ENCODE results near the gene ARRDC3. TPM values are rescaled to one million over a fixed set of nuclear protein-coding genes. Genes with fewer than 3 reads are reported as not detected.
A peak's percentile ranks its signal among the peaks of the same experiment; 100 is the strongest.

ARRDC3 gene
- total and polyA plus RNA-seq, 2 of the 8 experiments (the other 6 are each of a cell fraction or from before 2014, with no cell fraction given): 2.9 to 5.7 TPM

GRCh38 chr5:91401175-91401574, 18.1 kb upstream of the ARRDC3 start:
- no peaks in the 10 kb centered on the region for H3K23me2 ChIP-seq (ENCODE audit: low read depth, low read length)
- H4K20me1 ChIP-seq (replicated peaks in 1 of 2; ENCODE audit: control insufficient read depth in 1 of 2, insufficient read depth in 2 of 2, low read length in 2 of 2): no peaks in the 10 kb centered on the region
- no peak overlapping the region for H2AK5ac ChIP-seq (ENCODE audit: low read depth, low read length)
- peaks cover 0 to 5% (median 3%) of the 10 kb centered on the region in 4 experiments; a peak in 2 of 7 replicates for H3K4me1 ChIP-seq (replicated peaks in 1 of 4; ENCODE audit: control insufficient read depth in 3 of 4, insufficient read depth in 4 of 4, low read length in 3 of 4)
- peak overlapping the region; percentile 15; the same call in 1 of the 2 replicates for H2BK20ac ChIP-seq (ENCODE audit: low read length)
- peak overlapping the region; percentile 35 for H4K91ac ChIP-seq (replicated peaks; ENCODE audit: insufficient read length, low read length)
- H3K23ac ChIP-seq (ENCODE audit: insufficient read length): no peak overlapping the region
- no peaks in the 10 kb centered on the region for H3K9me3 ChIP-seq (ENCODE audit: insufficient read depth in 2 of 2, low read depth in 1 of 2, low read length in 1 of 2)
- no peak overlapping the region; the same call in 1 of the 2 replicates for H2BK5ac ChIP-seq (ENCODE audit: low read depth, low read length)
- no peak for DNase-seq (ENCODE audit: low read depth in 1 of 2, low spot score in 2 of 2)
- no peak overlapping the region for H3K18ac ChIP-seq (ENCODE audit: extremely low read depth, low read length)
- no peak overlapping the region for H2BK12ac ChIP-seq (ENCODE audit: low read depth, low read length)
- H3K4ac ChIP-seq (replicated peaks; ENCODE audit: insufficient read length, low read depth, low read length): no peak overlapping the region
- H4K5ac ChIP-seq (ENCODE audit: insufficient read length, low read depth, low read length): no peak overlapping the region
- no peak overlapping the region for H3K56ac ChIP-seq (replicated peaks; ENCODE audit: insufficient read length, low read depth, low read length)
- H3K14ac ChIP-seq (ENCODE audit: insufficient read length): no peak overlapping the region
- WGBS, 2 experiments (ENCODE audit: extremely low coverage in 1 of 2, insufficient coverage in 1 of 2, insufficient read length in 1 of 2, insufficient replicate concordance in 2 of 2, low coverage in 1 of 2, low lambda C conversion rate in 2 of 2, missing lambda C conversion rate in 1 of 2): 75% methylated on average over 2 of the region's 2 CpGs; no CpG with 5 or more reads in 1 of the 2 experiments
- no peaks in the 10 kb centered on the region for H3K79me2 ChIP-seq (ENCODE audit: control insufficient read depth in 1 of 2, insufficient read depth in 2 of 2, low read length in 2 of 2)
- FAIRE-seq: no peak
- H4K8ac ChIP-seq (ENCODE audit: extremely low read depth, insufficient read depth, low read length): no peak overlapping the region
- H3K27me3 ChIP-seq (replicated peaks in 1 of 4; ENCODE audit: control insufficient read depth in 3 of 4, extremely low read depth in 1 of 4, insufficient read depth in 3 of 4, low read length in 3 of 4): no peaks in the 10 kb centered on the region
- ChIA-PET POLR2A (ENCODE audit: partially characterized antibody) (interaction anchor here (1.0 kb wide), 1 partner anchor 20 kb away, joined by 3 read pairs; no protein-coding TSS in a partner anchor), CTCF (ENCODE audit: partially characterized antibody) (interaction anchor here (1.6 to 2.3 kb wide), 2 partner anchors 16 to 157 kb away, joined by 4 to 6 read pairs; no protein-coding TSS in a partner anchor)
- H3K79me1 ChIP-seq (ENCODE audit: low read depth, low read length): no peaks in the 10 kb centered on the region
- no peak overlapping the region for H2BK15ac ChIP-seq (ENCODE audit: low read length)
- H3K9ac ChIP-seq (replicated peaks in 1 of 4; ENCODE audit: extremely low read depth in 1 of 4, low read depth in 3 of 4, low read length in 3 of 4): no peak overlapping the region
- no peak for TF ChIP-seq FOSL1 (IDR thresholded peaks at IDR 0.05; ENCODE audit: insufficient read depth, low read depth, low read length)
- no peak for TF ChIP-seq CTCF (IDR thresholded peaks at IDR 0.05; ENCODE audit: control extremely low read depth in 1 of 3, insufficient read depth in 1 of 3, low read depth in 1 of 3, low read length in 3 of 3)
- no peak for TF ChIP-seq CBX5 (IDR thresholded peaks at IDR 0.05; ENCODE audit: low read depth, low read length)
- TF ChIP-seq KDM1A (IDR thresholded peaks at IDR 0.05; ENCODE audit: borderline replicate concordance, low read length): no peak
- no peak for TF ChIP-seq RFX5 (IDR thresholded peaks at IDR 0.05; ENCODE audit: borderline replicate concordance, low read depth, low read length)
- no peak for TF ChIP-seq TBP (IDR thresholded peaks at IDR 0.05; ENCODE audit: low read depth, low read length)
- no peak for TF ChIP-seq KDM5A (IDR thresholded peaks at IDR 0.05; ENCODE audit: low read length)
- TF ChIP-seq SIX5 (IDR thresholded peaks at IDR 0.05; ENCODE audit: low read depth, low read length): no peak
- TF ChIP-seq KDM4A (IDR thresholded peaks at IDR 0.05; ENCODE audit: low read depth, low read length, severe bottlenecking): no peak
- no peak for TF ChIP-seq BACH1 (IDR thresholded peaks at IDR 0.05; ENCODE audit: low read length)
- no peak for TF ChIP-seq EZH2 (IDR thresholded peaks at IDR 0.05; ENCODE audit: low read depth, low read length, severe bottlenecking)
- H3K4me3 ChIP-seq (ENCODE audit: extremely low read depth in 1 of 4, insufficient read depth in 2 of 4, low read depth in 3 of 4, low read length in 4 of 4): no peak overlapping the region
- no peak overlapping the region for H2BK120ac ChIP-seq (replicated peaks; ENCODE audit: low read depth, low read length)
- no peak overlapping the region for H3K4me2 ChIP-seq (ENCODE audit: insufficient read depth in 1 of 2, low read depth in 2 of 2, low read length in 2 of 2)
- H3K27ac ChIP-seq (ENCODE audit: low read depth, low read length): no peak overlapping the region
- H2AFZ ChIP-seq (ENCODE audit: low read length): no peak overlapping the region
- no peaks in the 10 kb centered on the region for H3K36me3 ChIP-seq (ENCODE audit: control insufficient read depth in 2 of 4, insufficient read depth in 4 of 4, low read length in 3 of 4)
